H9 (cell line): ENCODE data around the gene ABL2. TPM values are rescaled to one million over a fixed set of nuclear protein-coding genes. Genes with fewer than 3 reads are reported as not detected.

Source experiments
- DNase-seq: peaks from one replicate; pipeline ENCODE4 v3.0.0-alpha.2; 2017
- H2AFZ ChIP-seq: one replicate; pipeline ENCODE4 v1.6.1; 2013; ENCODE audit warnings: mild to moderate bottlenecking, low read length, control low read depth, moderate library complexity
- H2AK5ac ChIP-seq: 2 replicates; pipeline ENCODE4 v1.6.1; 2013; ENCODE audit warnings: low read length, control low read depth, mixed read lengths; ENCODE audit not compliant: insufficient read length
- H2BK120ac ChIP-seq: one replicate; pipeline ENCODE4 v1.6.1; 2013; ENCODE audit warnings: low read depth, mild to moderate bottlenecking, low read length, control low read depth, inconsistent platforms; ENCODE audit not compliant: poor library complexity, severe bottlenecking
- H2BK12ac ChIP-seq: 2 replicates; pipeline ENCODE4 v1.6.1; 2013; ENCODE audit warnings: low read length, control low read depth, mixed read lengths, low read depth; ENCODE audit not compliant: insufficient read length
- H2BK15ac ChIP-seq: 2 replicates; pipeline ENCODE4 v1.6.1; 2013; ENCODE audit warnings: low read depth, low read length, control low read depth
- H2BK20ac ChIP-seq: one replicate; pipeline ENCODE4 v1.6.1; 2013; ENCODE audit warnings: low read depth, mild to moderate bottlenecking, low read length, control low read depth, inconsistent platforms; ENCODE audit not compliant: poor library complexity, severe bottlenecking
- H2BK5ac ChIP-seq: 2 replicates; pipeline ENCODE4 v1.6.1; 2013; ENCODE audit warnings: low read length, control low read depth, mixed read lengths; ENCODE audit not compliant: insufficient read length
- H3K14ac ChIP-seq: 2 replicates; pipeline ENCODE4 v1.6.1; 2013; ENCODE audit warnings: low read length, control low read depth; ENCODE audit not compliant: insufficient read depth
- H3K18ac ChIP-seq: 2 replicates; pipeline ENCODE4 v1.6.1; 2013; ENCODE audit warnings: low read depth, mild to moderate bottlenecking, mixed read lengths, low read length, control low read depth; ENCODE audit not compliant: insufficient read length
- H3K23ac ChIP-seq: 2 replicates; pipeline ENCODE4 v1.6.1; 2013; ENCODE audit warnings: low read length, control low read depth, mixed read lengths, low read depth; ENCODE audit not compliant: insufficient read length
- H3K23me2 ChIP-seq: 2 replicates; pipeline ENCODE4 v1.6.1; 2013; ENCODE audit warnings: low read depth, mild to moderate bottlenecking, mixed read lengths, low read length, control low read depth; ENCODE audit not compliant: insufficient read length, poor library complexity, severe bottlenecking
- H3K27ac ChIP-seq: 2 replicates; pipeline ENCODE4 v1.5.1; 2013; ENCODE audit warnings: low read length, control low read depth, mixed read lengths, low read depth; ENCODE audit not compliant: insufficient read length
- H3K27me3 ChIP-seq: 2 replicates; pipeline ENCODE4 v1.6.1; 2013; ENCODE audit warnings: low read length, control low read depth, inconsistent platforms; ENCODE audit not compliant: insufficient read depth
- H3K4ac ChIP-seq: 2 replicates; pipeline ENCODE4 v1.6.1; 2013; ENCODE audit warnings: low read depth, mild to moderate bottlenecking, control low read depth, inconsistent platforms, low read length, moderate library complexity
- H3K4me1 ChIP-seq: 2 replicates; pipeline ENCODE4 v1.6.1; 2013; ENCODE audit warnings: low read length, control low read depth, inconsistent platforms; ENCODE audit not compliant: insufficient read depth
- H3K4me2 ChIP-seq: 2 replicates; pipeline ENCODE4 v1.6.1; 2013; ENCODE audit warnings: low read length, control low read depth, mixed read lengths; ENCODE audit not compliant: insufficient read length, insufficient read depth
- H3K56ac ChIP-seq: 2 replicates; pipeline ENCODE4 v1.6.1; 2013; ENCODE audit warnings: low read depth, mild to moderate bottlenecking, mixed read lengths, low read length, control low read depth; ENCODE audit not compliant: insufficient read length
- H3K79me1 ChIP-seq: 2 replicates; pipeline ENCODE4 v1.6.1; 2013; ENCODE audit warnings: low read depth, mild to moderate bottlenecking, moderate library complexity, low read length, control low read depth, inconsistent platforms; ENCODE audit not compliant: insufficient read depth, poor library complexity, severe bottlenecking
- H3K79me2 ChIP-seq: 2 replicates; pipeline ENCODE4 v1.6.1; 2013; ENCODE audit warnings: low read length, control low read depth, inconsistent platforms; ENCODE audit not compliant: insufficient read depth
- H3K9ac ChIP-seq: 2 replicates; pipeline ENCODE4 v1.6.1; 2013; ENCODE audit warnings: low read length, control low read depth, mixed read lengths; ENCODE audit not compliant: insufficient read length; ENCODE audit errors: extremely low read depth
- H3K9me3 ChIP-seq: one replicate; pipeline ENCODE4 v1.6.1; 2013; ENCODE audit warnings: low read depth, low read length, inconsistent platforms; ENCODE audit not compliant: control insufficient read depth
- H3T11ph ChIP-seq: one replicate; pipeline ENCODE4 v1.6.1; 2013; ENCODE audit warnings: mild to moderate bottlenecking, low read length, control low read depth, inconsistent platforms
- H4K20me1 ChIP-seq: one replicate; pipeline ENCODE4 v1.6.1; 2013; ENCODE audit not compliant: control insufficient read depth, insufficient read length, insufficient read depth
- H4K5ac ChIP-seq: 2 replicates; pipeline ENCODE4 v1.6.1; 2013; ENCODE audit warnings: low read depth, mild to moderate bottlenecking, mixed read lengths, low read length, control low read depth; ENCODE audit not compliant: insufficient read length
- H4K8ac ChIP-seq: replicated peaks from 2 replicates; pipeline ENCODE4 v1.6.1; 2013; ENCODE audit warnings: low read length, control low read depth, mixed read lengths, low read depth; ENCODE audit not compliant: insufficient read length
- H4K91ac ChIP-seq: 2 replicates; pipeline ENCODE4 v1.6.1; 2013; ENCODE audit warnings: low read depth, mild to moderate bottlenecking, moderate library complexity, mixed read lengths, low read length, control low read depth; ENCODE audit not compliant: insufficient read length
- H3K27ac Mint-ChIP-seq, 3 experiments: 2 replicates in 2 of 3; 3 replicates in 1 of 3; pipeline ENCODE4 v1.8.0; 2020 to 2021; ENCODE audit warnings: mixed read lengths in 3 of 3, mild to moderate bottlenecking in 1 of 3, moderate library complexity in 1 of 3
- H3K27me3 Mint-ChIP-seq: 2 replicates; pipeline ENCODE4 v1.8.0; 2021; ENCODE audit warnings: low read depth, mild to moderate bottlenecking, moderate library complexity, mixed read lengths
- H3K36me3 Mint-ChIP-seq, 3 experiments: 2 replicates in 2 of 3; 3 replicates in 1 of 3; pipeline ENCODE4 v1.8.0; 2020 to 2021; ENCODE audit warnings: low read depth in 3 of 3, mixed read lengths in 3 of 3; ENCODE audit not compliant: insufficient read depth in 1 of 3
- H3K4me1 Mint-ChIP-seq, 2 experiments: 2 replicates each; pipeline ENCODE4 v1.8.0; 2020; ENCODE audit warnings: mixed read lengths in 2 of 2
- H3K4me3 Mint-ChIP-seq, 2 experiments: 2 replicates in 1 of 2; 3 replicates in 1 of 2; pipeline ENCODE4 v1.8.0; 2020 to 2021; ENCODE audit warnings: mild to moderate bottlenecking in 2 of 2, mixed read lengths in 2 of 2, moderate library complexity in 1 of 2
- H3K9me3 Mint-ChIP-seq, 2 experiments: 2 replicates in 1 of 2; 3 replicates in 1 of 2; pipeline ENCODE4 v1.8.0; 2020; ENCODE audit warnings: mild to moderate bottlenecking in 2 of 2, mixed read lengths in 2 of 2, moderate library complexity in 1 of 2
- WGBS: extraction: QIAGEN DNeasy Blood & Tissue Kit; methylation state at CpG from one replicate; pipeline ENCODE4 v1.1.7; 2013; ENCODE audit warnings: missing lambda C conversion rate, low lambda C conversion rate, mixed read lengths; ENCODE audit not compliant: insufficient read length; ENCODE audit errors: extremely low coverage; 5-methylcytosine and 5-hydroxymethylcytosine counted together
- total RNA-seq: library from RNA; stranded (reverse); gene quantifications from 2 replicates; pipeline ENCODE4 v1.2.1, GENCODE V29; 2021
- TF ChIP-seq, protein P1 (sequence below): fragments of 200-600 bp; sonication (generic); conservative IDR thresholded peaks from 3 replicates; pipeline ENCODE4 v1.8.0; 2021; ENCODE audit warnings: antibody characterized with exemption, mild to moderate bottlenecking

Gene ABL2
- total RNA-seq, 1 experiment from 2014 or later = 21.2 TPM

DNA sequence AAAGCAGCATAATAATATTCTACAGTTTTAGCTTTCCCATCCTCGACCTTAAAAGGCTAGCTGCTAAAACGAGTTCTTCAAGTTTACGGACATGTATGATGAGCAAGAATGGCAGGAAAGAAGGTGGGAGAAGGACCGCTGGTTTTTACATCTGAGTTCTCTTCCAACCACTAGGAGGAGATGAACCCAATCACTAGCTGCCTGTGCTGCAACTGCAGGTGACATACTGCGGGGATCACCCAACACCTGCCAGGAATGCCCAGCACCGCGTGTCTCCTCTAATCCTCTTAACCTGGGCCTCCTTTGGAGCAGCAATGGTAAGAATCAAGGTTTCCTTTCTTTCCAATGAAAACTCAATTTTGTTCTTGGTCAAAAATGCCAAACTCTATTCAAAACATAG is 124.1 kb downstream of the ABL2 start:
- peak overlapping the region in 1 of 3 experiments; percentile 80; a peak in 2 of 7 replicates for H3K27ac Mint-ChIP-seq
- H3K4me2 ChIP-seq = no peak overlapping the region

More for the DNA sequence above, 124.1 kb downstream of the ABL2 start:
- H3K36me3 Mint-ChIP-seq = peaks cover 14 to 42% (median 31%) of the 10 kb centered on the region in 3 experiments; a peak in 6 of 7 replicates
- no peak overlapping the region for H2BK15ac ChIP-seq
- H4K8ac ChIP-seq = no peak overlapping the region
- H3K27me3 ChIP-seq = no peaks in the 10 kb centered on the region
- H3K4ac ChIP-seq = no peak overlapping the region
- no peaks in the 10 kb centered on the region for H3K9me3 ChIP-seq
- no peak overlapping the region for H4K5ac ChIP-seq
- H3T11ph ChIP-seq = no peak overlapping the region
- H3K14ac ChIP-seq = no peak overlapping the region
- H2BK120ac ChIP-seq = no peak overlapping the region
- H3K4me3 Mint-ChIP-seq = no peak overlapping the region
- H3K27me3 Mint-ChIP-seq = no peaks in the 10 kb centered on the region; the same call in 1 of the 2 replicates
- DNase-seq = peak; percentile 81
- no peak overlapping the region for H2BK5ac ChIP-seq
- H3K18ac ChIP-seq = no peak overlapping the region
- no peak overlapping the region for H3K27ac ChIP-seq
- H2AFZ ChIP-seq = no peak overlapping the region
- H4K20me1 ChIP-seq = no peaks in the 10 kb centered on the region
- no peaks in the 10 kb centered on the region for H3K23me2 ChIP-seq
- no peaks in the 10 kb centered on the region for H3K79me1 ChIP-seq
- H3K9me3 Mint-ChIP-seq = no peaks in the 10 kb centered on the region
- H3K56ac ChIP-seq = no peak overlapping the region
- H2BK12ac ChIP-seq = no peak overlapping the region
- no peak overlapping the region for H3K23ac ChIP-seq
- H3K9ac ChIP-seq = no peak overlapping the region
- no peak overlapping the region for H2AK5ac ChIP-seq
- H4K91ac ChIP-seq = no peak overlapping the region
- H3K79me2 ChIP-seq = no peaks in the 10 kb centered on the region
- H3K4me1 Mint-ChIP-seq = peaks cover 12 to 16% of the 10 kb centered on the region in 2 experiments
- no peak overlapping the region for H2BK20ac ChIP-seq
- H3K4me1 ChIP-seq = no peaks in the 10 kb centered on the region
- no CpG with 5 or more reads among the region's 7 CpGs for WGBS
- TF ChIP-seq, protein P1, sequence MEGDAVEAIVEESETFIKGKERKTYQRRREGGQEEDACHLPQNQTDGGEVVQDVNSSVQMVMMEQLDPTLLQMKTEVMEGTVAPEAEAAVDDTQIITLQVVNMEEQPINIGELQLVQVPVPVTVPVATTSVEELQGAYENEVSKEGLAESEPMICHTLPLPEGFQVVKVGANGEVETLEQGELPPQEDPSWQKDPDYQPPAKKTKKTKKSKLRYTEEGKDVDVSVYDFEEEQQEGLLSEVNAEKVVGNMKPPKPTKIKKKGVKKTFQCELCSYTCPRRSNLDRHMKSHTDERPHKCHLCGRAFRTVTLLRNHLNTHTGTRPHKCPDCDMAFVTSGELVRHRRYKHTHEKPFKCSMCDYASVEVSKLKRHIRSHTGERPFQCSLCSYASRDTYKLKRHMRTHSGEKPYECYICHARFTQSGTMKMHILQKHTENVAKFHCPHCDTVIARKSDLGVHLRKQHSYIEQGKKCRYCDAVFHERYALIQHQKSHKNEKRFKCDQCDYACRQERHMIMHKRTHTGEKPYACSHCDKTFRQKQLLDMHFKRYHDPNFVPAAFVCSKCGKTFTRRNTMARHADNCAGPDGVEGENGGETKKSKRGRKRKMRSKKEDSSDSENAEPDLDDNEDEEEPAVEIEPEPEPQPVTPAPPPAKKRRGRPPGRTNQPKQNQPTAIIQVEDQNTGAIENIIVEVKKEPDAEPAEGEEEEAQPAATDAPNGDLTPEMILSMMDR = peak; percentile 79
